DMS114 treated with DMSO at 0.1 percent for 48 hours (cell line): ENCODE results near the gene PDYN.

Experiments used
- DNase-seq: peaks from one replicate; lab custom pipeline; 2025; ENCODE audit not compliant: unreplicated experiment; lab: John Stamatoyannopoulos, UW

PDYN gene

DNA sequence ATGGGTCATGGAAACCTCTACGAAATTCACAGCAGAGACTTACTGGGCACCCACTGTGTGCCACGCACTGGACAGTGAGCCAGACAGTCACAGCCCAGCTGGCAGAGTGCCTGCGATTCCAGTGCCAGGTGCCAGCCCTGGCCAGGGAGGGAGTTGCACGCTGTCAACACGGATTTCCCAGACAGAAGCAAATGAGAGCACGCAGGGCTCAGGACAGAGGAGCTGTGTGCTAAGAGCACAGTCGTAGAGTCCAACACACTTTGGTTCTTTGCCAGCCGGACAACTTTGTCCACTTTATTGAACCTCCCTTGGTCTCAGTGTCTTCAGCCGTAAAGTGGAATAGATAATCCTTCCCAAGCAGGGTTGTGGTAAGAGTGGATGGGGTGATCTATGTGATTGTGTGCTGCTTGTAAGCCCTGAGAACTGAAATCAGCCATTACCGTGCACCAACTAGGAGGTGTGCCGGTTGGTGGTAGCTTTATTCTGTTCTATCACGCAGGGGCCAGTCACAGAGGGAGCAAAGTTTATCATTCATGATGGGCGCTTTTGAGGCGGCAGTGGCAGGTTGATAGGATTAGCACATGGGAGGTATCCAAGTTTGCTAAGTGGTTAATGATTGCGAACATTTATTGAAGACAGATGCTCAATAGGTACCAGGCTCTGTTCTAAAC, 58.0 kb downstream of the PDYN start:
- no peak for DNase-seq

DNA sequence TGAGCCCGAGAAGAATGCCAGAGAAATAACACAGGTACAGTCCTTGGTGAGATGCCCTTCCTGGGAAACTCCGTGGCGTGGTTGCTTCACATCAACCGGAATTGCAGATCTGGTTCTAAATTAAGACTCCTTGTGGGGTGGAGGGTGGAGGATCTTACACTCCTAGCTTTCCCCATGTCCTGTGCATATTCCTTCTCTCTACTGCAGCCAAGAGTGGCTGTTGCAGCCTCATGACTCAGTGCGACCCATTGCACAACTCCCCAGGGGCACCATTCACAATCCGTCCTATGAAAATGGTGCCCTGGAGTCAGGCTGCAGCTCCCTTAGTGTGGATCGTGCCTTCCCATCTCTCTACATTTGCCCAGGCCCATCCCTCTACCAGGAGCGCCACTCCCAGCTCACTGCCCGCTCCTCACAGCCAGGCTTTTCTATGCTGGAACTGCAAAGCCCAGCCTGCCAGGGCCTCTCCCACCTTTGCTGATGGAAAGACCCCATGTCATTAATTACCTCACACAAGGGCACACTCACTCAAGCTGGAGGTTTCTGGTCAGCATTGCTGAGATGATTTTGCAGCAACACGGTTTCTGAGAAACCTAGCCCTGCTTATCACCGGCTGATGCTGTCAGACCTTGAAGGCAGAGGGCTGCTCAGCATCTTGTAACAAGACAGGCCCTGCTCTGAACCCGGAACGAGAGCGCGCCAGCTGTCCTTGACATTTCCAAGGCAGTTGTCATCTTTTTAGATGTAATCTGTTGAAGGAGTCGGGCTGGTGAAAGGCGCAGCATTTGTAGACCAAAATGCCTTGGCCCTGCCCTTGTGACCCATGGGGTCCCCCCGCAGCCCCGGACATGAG, 58.9 kb downstream of the PDYN start:
- DNase-seq = no peak

DNA sequence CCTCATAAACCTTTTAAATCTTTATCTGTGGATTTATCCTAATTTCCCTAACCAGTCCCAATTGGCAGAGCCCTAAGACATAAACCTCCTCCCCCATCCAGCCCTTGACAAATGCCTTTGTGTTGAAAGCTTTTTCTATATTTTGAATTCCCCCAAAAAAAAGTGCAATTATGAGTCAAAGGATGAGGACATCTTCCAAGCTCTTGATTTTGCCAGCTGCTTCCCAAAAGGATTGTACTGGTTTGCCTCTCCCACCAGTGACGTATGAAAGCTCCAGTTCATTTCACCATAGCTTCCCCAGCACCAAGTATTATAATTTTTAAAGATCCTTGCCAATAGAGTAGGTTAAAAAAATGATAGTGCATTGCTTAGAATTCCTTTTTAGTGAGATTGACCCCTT, 59.7 kb downstream of the PDYN start:
- no peak for DNase-seq

DNA sequence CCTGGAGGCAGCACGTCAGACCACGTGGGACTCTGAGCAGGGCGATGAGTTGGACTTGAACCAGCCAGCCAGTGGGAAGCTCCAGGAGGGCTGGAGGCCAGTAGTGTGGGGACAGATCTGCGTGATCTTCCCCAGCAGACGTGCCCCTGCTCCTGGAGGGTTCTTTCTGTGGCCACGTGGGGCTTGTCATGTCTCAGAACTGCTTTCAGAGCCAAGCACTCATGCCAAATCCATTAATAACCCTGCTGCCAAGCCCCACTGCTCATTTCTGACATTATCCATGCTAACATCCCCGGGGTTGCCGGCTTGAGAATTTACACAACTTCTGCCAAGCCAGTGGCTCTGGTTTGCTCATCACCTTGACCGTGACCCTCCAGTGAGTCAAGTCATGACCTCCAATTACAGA, 60.4 kb downstream of the PDYN start:
- no peak for DNase-seq

DNA sequence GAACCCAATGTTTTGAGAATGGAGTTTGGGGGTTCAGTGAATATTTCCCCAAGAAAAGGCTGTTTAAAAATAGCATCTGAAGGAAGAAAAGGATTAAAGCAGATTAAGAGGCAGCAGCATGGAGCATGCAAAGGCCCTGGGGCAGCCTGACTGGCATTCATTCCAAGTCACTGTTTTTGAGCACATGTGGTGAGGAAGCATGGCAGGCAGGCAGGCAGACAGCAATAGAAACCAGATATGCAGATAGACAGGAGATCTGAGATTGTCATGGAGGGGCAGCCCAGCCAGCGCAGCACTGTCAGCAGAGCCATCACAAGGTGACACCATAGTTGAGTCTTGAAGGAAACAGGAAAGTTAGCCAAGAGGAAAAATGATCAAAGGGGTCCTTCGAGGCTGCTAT, 60.9 kb downstream of the PDYN start:
- DNase-seq = no peak

- DNase-seq = no peak
Measured at GRCh38 chr20:1931830-1932229, 62.0 kb downstream of the PDYN start.

DNA sequence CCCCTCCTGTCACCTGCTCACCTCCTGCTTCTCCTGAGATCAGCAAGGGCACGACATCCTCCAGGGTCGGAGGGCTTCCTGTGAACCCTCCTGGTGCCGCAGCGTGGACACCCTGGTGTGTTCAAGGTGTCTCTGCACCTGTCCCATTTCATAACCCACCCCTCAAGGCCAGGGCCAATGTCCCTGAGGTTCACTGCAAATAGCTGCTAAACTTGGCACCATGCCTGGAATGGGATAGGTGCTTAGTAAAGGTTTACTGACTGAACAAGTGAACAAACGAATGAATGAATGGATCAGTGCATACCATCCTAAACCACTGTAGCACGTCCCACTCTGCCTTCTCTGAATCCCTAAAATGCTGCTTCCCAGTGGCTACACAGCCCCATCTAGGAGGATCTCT, 63.7 kb downstream of the PDYN start:
- DNase-seq = no peak

DNA sequence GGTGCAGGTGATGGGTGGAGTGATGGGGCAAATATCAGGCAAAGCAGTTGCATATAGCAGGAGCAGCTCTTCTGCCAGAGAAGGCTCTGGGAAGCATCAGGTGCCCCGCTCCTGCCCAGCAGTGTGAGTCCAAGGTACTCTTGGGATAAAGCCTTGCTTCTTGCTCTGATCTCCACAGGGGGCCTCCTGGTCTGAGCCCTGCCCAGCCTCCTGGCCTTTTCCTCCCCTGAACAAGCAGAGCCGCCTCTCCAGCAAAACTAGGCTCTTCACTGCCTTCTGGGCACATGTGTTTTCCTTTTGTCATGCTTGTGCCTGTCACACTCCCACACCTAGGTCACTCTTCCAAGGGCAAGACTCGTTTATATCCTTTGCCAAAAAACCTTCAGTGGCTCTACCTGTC, 64.4 kb downstream of the PDYN start:
- no peak for DNase-seq

DNA sequence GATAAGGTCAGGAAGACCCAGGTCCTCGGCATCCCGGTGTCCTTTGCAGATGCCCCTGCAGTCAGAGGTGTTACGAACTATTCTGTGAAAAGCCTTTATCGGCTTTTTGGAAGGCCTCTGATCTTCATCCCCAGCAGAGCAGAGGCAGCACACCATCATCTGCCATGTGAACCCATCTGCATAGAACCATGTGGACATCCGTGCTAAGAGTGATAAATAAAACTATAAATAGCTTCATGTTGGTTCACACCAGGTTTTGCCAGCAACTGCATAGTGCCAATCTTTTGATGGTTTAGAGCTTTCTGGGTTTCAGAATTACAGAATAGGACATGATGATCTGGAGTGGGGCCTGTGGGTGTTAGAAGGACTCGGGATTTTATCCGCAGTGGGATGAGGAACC, 65.1 kb downstream of the PDYN start:
- DNase-seq = no peak
